Measurements from ENCODE around the gene CCL21.

DNA sequence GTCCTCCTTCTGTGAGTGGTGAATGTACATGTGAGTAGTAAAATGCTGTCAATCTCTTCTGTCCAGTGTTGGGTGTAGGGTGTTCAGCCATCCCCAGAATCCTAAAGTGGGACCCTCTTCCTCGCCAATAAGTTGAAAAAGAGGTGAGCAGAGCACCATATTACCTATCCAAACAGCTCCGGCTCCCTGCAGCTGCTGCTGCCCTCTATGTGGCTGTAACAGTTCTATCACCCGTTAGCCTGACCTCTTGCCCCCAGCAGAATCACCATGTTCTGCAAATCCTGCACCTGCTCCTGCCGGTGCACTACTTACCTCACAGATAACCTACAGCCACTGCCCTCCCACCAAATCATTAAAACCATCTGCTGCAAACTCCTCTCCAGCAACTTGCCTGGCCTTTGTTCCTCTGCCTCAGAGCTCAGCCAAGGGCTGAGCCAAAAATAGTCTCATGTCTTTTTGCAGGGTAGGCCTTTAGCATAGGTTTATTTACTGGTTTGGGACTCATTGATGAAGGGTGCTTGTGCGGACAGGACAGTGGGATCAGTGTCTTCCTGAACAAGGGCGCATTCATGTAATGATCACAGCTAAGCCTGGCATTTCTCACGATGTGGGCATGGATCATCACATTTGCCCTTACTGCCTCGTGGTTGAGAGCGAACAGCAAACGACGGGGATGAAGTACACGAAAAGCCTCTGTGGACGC lies 49.6 kb upstream of the CCL21 start:
- no peak for TF ChIP-seq POLR2AphosphoS5 (IDR thresholded peaks at IDR 0.05; ENCODE audit: low read depth, low read length)
- TF ChIP-seq SIN3A (IDR thresholded peaks at IDR 0.05; ENCODE audit: borderline replicate concordance, insufficient read depth, low read length): no peak

Measured in PFSK-1 (cell line).